ENCODE results near the gene ALKBH5. TPM values are rescaled to one million over a fixed set of nuclear protein-coding genes. Genes with fewer than 3 reads are reported as not detected.

ALKBH5 gene
- total RNA-seq: 76.8 and 96.6 TPM in 2 replicates

GRCh38 chr17:18183334-18184142 is at the start of gene ALKBH5:
ALKBH5 (plus strand) TSS chr17:18183828; CDS start chr17:18184244, 416 bp downstream.

DNA sequence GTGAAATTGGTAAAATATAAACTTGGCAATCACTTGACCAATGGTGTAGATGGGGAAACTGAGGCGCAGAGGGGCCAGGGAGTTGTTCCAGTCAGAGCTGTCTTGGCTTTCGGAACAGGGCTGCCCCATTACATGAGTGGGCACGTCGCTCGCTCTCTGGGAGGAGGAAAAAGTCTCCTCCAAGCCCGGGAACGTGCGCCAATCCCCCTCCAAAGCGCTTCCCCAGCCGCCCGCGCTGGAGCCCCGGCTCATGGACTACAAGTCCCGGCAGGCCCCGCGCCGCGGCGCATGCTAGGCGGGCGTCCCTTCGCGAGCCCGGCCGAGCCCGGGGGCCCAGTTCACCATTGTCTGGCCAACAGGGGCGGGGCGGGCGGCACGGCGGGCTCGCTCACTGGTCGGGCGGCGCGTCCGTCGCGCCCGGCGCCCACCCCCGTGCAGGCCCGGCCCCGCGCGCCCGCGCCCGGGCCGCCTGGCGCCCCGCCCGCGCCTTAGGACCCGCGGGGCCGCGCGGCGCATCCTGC is 41.6 kb downstream of the ALKBH5 start, which contains the start of gene LLGL1:
Gene LLGL1, plus strand, starts transcription at position 515 of the 521 bp plus-strand sequence. CDS start 48 bp downstream, outside the sequence.

GRCh38 chr17:18258356-18259038 is 74.9 kb downstream of the ALKBH5 start, which contains the start of gene FLII:
FLII (minus strand) TSS chr17:18258738; CDS start chr17:18258690, 48 bp downstream.

Other genes starting within 250 kb of the ALKBH5 start
- 27.6 and 40.5 TPM in 2 replicates for gene TOM1L2, start 211.4 kb upstream of the ALKBH5 start, total RNA-seq
- 0.37 and 0.39 TPM in 2 replicates for gene DRC3, start 211.0 kb upstream of the ALKBH5 start, total RNA-seq
- 16.6 and 20.6 TPM in 2 replicates for gene ATPAF2, start 144.7 kb upstream of the ALKBH5 start, total RNA-seq
- gene GID4, start 144.4 kb upstream of the ALKBH5 start, total RNA-seq: 9.6 and 9.8 TPM in 2 replicates
- gene DRG2, start 95.9 kb upstream of the ALKBH5 start, total RNA-seq: 38.6 and 46.9 TPM in 2 replicates
- 0.20 and 1.1 TPM in 2 replicates for gene MYO15A, start 75.1 kb upstream of the ALKBH5 start, total RNA-seq
- gene LLGL1, start 41.8 kb downstream of the ALKBH5 start, total RNA-seq: 43.4 and 46.1 TPM in 2 replicates
- 257 and 272 TPM in 2 replicates for gene FLII, start 74.9 kb downstream of the ALKBH5 start, total RNA-seq
- gene MIEF2, start 76.8 kb downstream of the ALKBH5 start, total RNA-seq: 6.5 and 9.9 TPM in 2 replicates
- 22.8 and 42.4 TPM in 2 replicates for gene TOP3A, start 131.2 kb downstream of the ALKBH5 start, total RNA-seq
- 15.1 and 20.3 TPM in 2 replicates for gene SMCR8, start 131.5 kb downstream of the ALKBH5 start, total RNA-seq
- 18.2 and 29.0 TPM in 2 replicates for gene SHMT1, start 179.7 kb downstream of the ALKBH5 start, total RNA-seq
- gene EVPLL, start 193.9 kb downstream of the ALKBH5 start, total RNA-seq: not detected in 2 replicates